Activated CD8-positive, alpha-beta memory T cell treated with anti-CD3 and anti-CD28 coated beads for 24 hours (primary cell): Measurements from ENCODE around the gene TRNP1.
"Not testable (repeated sequence)": the region's sequence is repeated elsewhere in the genome, so short reads cannot be mapped to it uniquely, and the experiment has no call there.

Experiments used
- DNase-seq: peaks from one replicate; pipeline ENCODE4 v3.0.0-alpha.2; 2020

The TRNP1 gene

GRCh38 chr1:26976621-26977510 is 16.6 kb upstream of the TRNP1 start:
- DNase-seq: no peak

- no peak for DNase-seq
These were observed 14.6 kb upstream of the TRNP1 start for GRCh38 chr1:26978901-26979300.

DNA sequence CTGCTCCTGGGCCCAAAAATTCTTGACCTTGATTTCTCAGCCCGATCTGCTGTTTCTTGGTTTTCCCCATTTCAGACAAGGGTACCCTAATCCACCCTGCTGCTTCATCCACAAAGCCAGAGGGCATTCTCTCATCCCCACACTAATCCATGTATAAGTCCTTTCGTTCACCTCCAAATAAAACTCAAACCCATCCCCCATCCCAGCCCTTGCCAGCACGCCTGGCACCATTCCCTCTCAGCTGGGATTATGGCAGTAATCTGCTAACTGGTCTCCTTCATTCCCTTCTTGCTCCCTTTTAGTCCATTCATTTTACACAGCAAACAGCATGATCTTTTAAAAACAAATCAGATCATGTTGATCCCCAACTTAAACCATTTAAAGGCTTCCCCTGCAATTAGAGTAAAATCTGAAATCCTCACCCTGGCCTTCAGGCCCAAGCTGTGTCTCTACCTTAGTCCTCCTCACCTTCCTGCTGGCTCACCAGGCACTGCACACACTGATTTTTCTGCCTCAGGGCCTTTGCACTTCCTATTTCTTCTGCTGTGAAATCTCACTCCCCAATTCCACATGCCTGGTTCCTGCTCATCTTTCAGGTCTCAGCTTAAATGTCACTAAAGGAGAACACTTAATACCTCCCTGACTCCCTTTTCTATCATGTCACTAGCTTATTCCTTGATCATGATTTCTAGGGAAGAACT is 12.2 kb upstream of the TRNP1 start:
- DNase-seq: no peak

GRCh38 chr1:26983863-26984262 is 9.6 kb upstream of the TRNP1 start:
- no peak for DNase-seq

DNA sequence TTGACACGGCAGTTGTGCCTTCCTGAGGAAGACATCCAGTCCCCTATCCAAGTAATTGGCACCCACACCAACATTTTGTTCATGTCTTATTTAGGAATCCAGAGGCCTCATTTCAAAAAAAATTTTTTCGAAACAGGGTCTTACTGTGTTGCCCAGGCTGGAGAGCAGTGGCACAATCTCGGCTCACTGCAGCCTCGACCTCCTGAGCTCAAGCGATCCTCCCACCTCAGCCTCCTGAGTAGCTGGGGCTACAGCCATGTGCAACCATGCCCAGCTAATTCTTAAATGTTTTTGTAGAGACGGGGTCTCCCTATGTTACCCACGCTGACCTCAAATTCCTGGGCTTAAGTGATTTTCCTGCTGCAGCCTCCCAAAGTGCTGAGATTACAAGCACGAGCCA is 9.2 kb upstream of the TRNP1 start:
- DNase-seq: no peak

- no peak for DNase-seq
These were observed 6.8 kb upstream of the TRNP1 start for GRCh38 chr1:26986658-26987057.

- not testable (repeated sequence) for DNase-seq
These were observed 3.9 kb upstream of the TRNP1 start for GRCh38 chr1:26989403-26990109.

DNA sequence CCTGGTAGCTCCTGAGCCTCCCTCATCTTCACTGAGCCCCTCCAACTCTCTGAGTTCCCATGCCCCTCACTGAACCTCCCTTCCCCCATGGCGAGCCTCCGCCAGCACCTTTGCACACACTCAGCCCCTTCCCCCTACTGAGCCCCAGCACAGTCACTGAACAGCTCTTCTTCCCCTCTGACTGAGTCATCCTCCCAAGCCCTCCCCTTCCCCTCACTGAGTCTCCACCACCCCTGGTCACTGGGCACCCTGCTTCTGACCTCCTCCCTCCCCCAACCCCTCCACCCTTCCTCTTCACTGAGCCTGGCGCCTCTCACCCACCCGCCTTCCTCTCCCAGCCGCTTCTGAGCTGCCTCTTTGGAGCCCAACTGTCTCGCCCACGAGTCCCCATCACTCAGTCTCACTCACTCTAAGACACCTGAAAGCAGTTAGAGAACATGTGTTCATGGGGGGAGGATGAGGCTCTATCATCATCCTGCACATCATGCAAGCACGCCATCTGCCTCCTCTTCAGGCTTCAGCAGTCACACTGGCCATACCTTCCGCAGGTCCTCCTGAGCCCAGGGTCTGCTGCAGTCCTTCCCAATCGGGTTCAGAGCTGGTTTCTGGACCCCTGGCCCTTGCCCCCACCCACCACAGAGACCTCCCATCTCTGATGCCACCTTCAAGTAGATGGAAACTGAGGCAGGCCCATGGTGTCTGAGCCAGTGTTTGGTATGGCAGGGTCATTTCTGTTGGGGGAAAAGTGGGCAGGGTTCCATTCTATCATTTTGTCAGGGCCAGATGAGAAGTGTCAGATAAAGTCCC is 2.0 kb upstream of the TRNP1 start:
- DNase-seq: no peak

DNA sequence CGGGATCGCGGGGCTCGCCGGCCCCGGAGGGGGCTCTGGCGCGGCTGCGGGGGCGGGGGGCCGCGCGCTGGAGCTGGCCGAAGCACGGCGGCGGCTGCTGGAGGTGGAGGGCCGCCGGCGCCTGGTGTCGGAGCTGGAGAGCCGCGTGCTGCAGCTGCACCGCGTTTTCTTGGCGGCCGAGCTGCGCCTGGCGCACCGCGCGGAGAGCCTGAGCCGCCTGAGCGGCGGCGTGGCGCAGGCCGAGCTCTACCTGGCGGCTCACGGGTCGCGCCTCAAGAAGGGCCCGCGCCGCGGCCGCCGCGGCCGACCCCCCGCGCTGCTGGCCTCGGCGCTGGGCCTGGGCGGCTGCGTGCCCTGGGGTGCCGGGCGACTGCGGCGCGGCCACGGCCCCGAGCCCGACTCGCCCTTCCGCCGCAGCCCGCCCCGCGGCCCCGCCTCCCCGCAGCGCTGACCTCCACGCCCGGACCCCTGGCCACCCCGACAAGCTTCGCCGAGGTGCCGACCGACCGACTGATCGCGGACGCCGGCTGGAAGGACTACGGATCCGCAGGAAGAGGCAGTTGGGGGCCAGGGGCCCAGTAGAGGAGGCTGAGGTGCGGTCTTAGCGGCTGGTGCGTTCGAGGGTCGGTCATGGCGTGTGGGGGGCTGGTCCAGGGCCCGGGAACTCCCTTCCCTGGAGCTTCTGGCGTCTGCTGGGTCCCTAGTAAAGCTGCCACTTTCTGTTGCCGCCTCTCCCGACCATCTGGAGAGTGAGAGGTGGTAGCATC is 711 bp downstream of the TRNP1 start:
- peak; percentile 62 for DNase-seq

DNA sequence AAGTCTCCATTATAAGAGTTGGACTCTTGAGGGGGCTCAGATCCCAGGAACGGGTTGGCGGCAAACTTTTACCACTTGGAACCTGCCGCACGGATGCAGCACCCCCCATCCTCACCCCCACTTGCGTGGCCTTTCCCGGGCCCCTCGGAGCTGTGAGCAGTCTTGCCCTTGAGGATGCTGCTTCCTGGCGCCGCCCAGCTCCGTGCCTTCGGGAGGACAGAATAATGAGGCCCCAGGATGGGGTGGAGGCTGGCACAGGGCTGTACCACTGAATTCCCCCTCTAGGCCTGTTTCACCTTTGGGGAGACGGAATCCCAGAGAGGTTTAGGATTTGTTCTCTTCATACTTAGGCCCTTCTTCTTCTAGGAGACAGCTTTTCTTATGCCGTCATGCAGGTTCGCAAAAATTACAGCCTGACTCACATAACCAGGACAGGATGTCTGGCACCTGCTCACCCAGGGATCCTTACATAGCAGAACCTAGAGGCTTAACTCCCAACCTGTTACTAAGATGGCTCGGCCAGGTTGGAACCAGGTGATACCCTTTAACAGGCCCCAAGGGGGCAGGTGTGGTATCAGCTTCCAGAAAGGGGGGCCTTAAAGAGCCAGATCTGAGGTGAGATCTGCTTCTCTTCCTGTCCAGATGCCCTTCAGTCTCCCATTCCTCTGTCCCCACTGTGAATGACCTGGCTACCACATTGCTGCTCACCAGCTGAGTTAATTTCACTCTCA is 1.5 kb downstream of the TRNP1 start:
- no peak for DNase-seq

DNA sequence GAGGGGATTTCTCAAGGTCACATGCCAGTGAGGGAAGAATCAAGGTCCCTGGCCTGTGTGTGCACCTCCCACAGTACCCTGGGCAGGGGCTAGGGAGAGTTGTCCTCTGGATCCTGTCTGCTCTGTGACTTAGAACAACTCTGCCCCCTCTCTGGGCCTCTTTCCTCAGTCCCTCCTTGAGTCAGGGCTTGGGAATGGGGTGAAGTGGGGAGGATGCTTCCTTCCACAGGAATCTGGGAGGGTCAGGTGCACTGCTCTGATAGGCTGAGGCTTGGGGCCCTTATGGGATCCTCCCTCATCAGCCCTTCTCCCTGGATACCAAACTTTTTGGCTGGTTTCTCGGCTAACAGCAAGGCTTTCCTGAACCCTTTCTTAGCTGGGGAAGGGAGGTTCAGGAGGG is 2.5 kb downstream of the TRNP1 start:
- no peak for DNase-seq

DNA sequence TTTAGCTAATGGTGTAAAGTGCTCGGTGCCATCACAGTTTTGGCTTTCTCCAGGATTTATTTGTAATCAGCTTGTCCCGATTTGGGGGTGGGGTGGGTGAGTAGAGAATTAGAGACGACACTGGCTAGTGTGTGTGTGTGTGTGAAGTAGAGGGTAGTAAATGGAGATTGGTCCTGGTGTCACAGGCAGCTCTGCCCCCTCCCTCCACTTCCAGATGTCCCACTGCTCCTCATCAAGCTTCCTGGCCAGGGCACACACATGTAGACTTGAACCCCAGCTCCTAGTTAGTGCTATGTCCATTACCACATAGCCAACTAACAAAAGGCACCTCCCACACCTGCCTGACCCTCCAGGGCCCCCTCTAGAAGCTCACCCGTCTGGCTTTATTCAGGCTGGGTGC is 3.2 kb downstream of the TRNP1 start:
- no peak for DNase-seq

- DNase-seq: no peak
These were observed 5.2 kb downstream of the TRNP1 start for GRCh38 chr1:26998429-26999300.

DNA sequence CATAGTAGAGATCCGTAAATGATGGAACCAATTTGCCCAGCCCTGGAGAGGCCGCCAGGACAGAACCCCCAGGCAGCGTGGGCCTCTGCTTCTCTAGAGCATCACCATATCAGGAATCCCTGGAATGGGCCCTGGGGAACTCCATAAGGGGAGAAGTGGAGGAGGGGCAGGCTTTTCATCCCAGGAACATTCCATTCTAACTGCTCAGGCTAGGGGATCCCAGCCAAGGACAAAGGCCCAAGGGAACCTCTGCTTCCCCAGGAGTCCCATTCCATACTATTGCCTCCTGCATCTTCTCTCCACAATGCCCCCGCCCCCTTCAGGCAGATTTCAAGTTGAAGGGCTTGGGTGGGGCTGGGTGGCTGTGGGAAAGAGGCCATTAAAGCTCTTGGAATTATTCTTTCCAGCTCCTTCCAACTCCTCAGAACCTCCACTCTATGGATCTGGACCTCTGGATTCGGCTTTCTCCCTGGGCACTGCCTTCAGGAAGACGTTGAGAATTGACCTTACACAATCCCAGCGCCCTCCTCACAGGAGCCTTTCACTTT is 6.0 kb downstream of the TRNP1 start:
- DNase-seq: no peak

DNA sequence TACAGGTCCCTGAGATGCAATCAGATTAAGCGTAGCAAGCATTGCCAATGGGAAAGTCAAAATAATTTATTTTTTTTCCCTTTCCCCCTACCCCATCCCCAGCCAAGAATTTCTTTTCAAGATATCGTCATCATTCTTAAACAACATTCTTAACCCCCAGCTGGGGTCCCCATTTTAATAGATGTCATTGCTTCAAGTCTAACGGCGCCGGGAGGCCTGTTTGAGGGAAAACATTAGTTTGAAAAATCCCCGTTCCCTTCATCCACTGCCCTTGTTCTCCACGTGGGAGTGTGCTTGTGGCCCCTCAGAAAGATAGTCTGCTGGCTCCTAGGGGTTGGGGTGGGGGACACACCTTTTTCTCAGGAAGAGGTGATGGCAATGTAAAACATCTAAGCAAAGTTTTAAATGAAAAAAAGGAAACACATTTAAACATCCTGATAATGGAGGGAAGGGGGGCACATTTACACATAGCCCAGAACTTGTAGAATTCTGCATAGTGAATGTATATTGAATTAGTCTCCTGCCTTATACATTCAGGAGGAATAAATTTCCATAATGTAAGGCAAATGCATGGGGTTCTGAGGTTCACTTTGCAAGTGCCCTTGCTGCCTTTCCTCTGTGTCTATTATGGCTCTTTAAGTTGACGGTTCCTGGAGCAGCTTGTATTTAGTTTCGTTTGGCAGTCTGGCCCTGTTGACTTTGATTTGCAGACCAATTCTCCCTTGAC is 6.8 kb downstream of the TRNP1 start:
- DNase-seq: no peak

- DNase-seq: no peak
These were observed 7.4 kb downstream of the TRNP1 start for GRCh38 chr1:27000817-27001460.

- no peak for DNase-seq
These were observed 8.3 kb downstream of the TRNP1 start for GRCh38 chr1:27001570-27002360.
